Endothelial cell (in vitro differentiated cells): ENCODE data around the gene MLANA. TPM values are rescaled to one million over a fixed set of nuclear protein-coding genes. Genes with fewer than 3 reads are reported as not detected.

ENCODE experiments used
- DNase-seq: peaks from one replicate; pipeline ENCODE4 v3.0.0; 2021; ENCODE audit warnings: low spot score
- H3K27ac Mint-ChIP-seq: one replicate; pipeline ENCODE4 v1.8.0; 2021; ENCODE audit warnings: mixed read lengths, inconsistent platforms; ENCODE audit not compliant: unreplicated experiment
- H3K27me3 Mint-ChIP-seq: one replicate; pipeline ENCODE4 v1.8.0; 2021; ENCODE audit warnings: mild to moderate bottlenecking, moderate library complexity, mixed read lengths, inconsistent platforms; ENCODE audit not compliant: unreplicated experiment
- H3K36me3 Mint-ChIP-seq: one replicate; pipeline ENCODE4 v1.8.0; 2021; ENCODE audit warnings: mild to moderate bottlenecking, low read depth, mixed read lengths, inconsistent platforms; ENCODE audit not compliant: unreplicated experiment
- H3K4me1 Mint-ChIP-seq: one replicate; pipeline ENCODE4 v1.8.0; 2021; ENCODE audit warnings: mild to moderate bottlenecking, mixed read lengths, inconsistent platforms; ENCODE audit not compliant: unreplicated experiment
- H3K4me3 Mint-ChIP-seq: one replicate; pipeline ENCODE4 v1.8.0; 2021; ENCODE audit warnings: mild to moderate bottlenecking, mixed read lengths, inconsistent platforms; ENCODE audit not compliant: unreplicated experiment
- H3K9me3 Mint-ChIP-seq: one replicate; pipeline ENCODE4 v1.8.0; 2021; ENCODE audit warnings: mixed read lengths, inconsistent platforms; ENCODE audit not compliant: unreplicated experiment
- total RNA-seq: library from RNA; stranded (reverse); fragmentation: NEBNext Ultra II Directional; extraction: Animal tissue kit (Norgen Biotek cat#: 25700); gene quantifications from one replicate; pipeline ENCODE4 v1.2.1, GENCODE V29; 2021; ENCODE audit not compliant: unreplicated experiment
- TF ChIP-seq, protein P1 (sequence below): fragments of 200-600 bp; sonication (generic); IDR thresholded peaks from one replicate; pipeline ENCODE4 v1.5.0; 2021; ENCODE audit warnings: antibody characterized with exemption; ENCODE audit not compliant: unreplicated experiment

The MLANA gene
- total RNA-seq, 1 donor from 2014 or later = not detected

DNA sequence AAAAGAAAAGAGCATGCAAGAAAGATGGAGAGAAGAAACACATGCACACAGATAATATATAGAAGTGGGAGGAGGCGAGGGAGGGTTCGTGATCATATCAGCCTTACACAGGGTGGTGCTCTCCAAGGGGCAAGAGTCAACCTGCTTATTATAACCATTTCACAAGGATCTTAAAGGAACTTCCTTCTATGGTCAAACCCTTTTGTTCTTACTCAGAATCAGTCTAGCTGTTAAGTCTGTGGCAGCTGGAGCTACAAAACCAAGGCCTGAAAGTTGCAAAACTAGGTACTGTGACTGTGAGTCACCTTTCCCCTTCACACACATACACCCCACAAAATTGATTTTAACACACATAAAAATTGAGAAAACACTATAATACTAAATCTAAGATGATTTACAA, 39.2 kb upstream of the MLANA start:
- peaks cover 5% of the 10 kb centered on the region for H3K36me3 Mint-ChIP-seq
- no peak for DNase-seq
- no peaks in the 10 kb centered on the region for H3K9me3 Mint-ChIP-seq
- H3K4me3 Mint-ChIP-seq = no peak overlapping the region
- TF ChIP-seq, protein P1, sequence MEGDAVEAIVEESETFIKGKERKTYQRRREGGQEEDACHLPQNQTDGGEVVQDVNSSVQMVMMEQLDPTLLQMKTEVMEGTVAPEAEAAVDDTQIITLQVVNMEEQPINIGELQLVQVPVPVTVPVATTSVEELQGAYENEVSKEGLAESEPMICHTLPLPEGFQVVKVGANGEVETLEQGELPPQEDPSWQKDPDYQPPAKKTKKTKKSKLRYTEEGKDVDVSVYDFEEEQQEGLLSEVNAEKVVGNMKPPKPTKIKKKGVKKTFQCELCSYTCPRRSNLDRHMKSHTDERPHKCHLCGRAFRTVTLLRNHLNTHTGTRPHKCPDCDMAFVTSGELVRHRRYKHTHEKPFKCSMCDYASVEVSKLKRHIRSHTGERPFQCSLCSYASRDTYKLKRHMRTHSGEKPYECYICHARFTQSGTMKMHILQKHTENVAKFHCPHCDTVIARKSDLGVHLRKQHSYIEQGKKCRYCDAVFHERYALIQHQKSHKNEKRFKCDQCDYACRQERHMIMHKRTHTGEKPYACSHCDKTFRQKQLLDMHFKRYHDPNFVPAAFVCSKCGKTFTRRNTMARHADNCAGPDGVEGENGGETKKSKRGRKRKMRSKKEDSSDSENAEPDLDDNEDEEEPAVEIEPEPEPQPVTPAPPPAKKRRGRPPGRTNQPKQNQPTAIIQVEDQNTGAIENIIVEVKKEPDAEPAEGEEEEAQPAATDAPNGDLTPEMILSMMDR = no peak
- peaks cover 2% of the 10 kb centered on the region for H3K27me3 Mint-ChIP-seq
- H3K27ac Mint-ChIP-seq = no peak overlapping the region
- peaks cover 25% of the 10 kb centered on the region for H3K4me1 Mint-ChIP-seq

DNA sequence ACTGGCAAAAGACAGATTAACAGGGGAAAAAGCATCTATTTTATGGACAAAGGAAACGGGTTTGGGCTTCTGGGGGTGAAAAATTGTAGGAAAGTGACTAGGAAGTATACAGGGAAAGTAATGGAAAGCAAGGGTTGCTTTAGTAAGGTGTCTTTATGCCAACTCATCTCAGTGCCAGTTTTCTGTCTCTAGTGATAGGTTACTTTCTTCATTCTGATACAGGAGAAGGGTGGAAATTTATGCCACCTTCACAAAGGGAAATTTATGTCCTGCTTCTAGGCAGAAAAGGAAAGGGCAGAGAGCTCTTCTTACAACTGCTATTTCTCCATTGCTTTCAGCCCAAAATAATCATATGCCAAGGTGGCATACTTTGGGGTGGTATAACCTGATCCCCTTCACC, 37.7 kb upstream of the MLANA start:
- DNase-seq = no peak
- H3K4me1 Mint-ChIP-seq = peaks cover 23% of the 10 kb centered on the region
- H3K36me3 Mint-ChIP-seq = peaks cover 5% of the 10 kb centered on the region
- no peak overlapping the region for H3K27ac Mint-ChIP-seq
- no peak overlapping the region for H3K4me3 Mint-ChIP-seq
- H3K9me3 Mint-ChIP-seq = no peaks in the 10 kb centered on the region
- H3K27me3 Mint-ChIP-seq = peaks cover 2% of the 10 kb centered on the region
- TF ChIP-seq, protein P1 = no peak

- Mint-ChIP-seq H3K27ac (no peak overlapping the region), H3K27me3 (peaks cover 2% of the 10 kb centered on the region), H3K4me3 (no peak overlapping the region), H3K36me3 (peaks cover 5% of the 10 kb centered on the region), H3K9me3 (no peaks in the 10 kb centered on the region), H3K4me1 (peaks cover 23% of the 10 kb centered on the region)
- TF ChIP-seq, protein P1 = no peak
- no peak for DNase-seq
Observed at GRCh38 chr9:5853617-5854016, 37.1 kb upstream of the MLANA start.

- H3K36me3 Mint-ChIP-seq = peaks cover 5% of the 10 kb centered on the region
- no peak overlapping the region for H3K27ac Mint-ChIP-seq
- no peaks in the 10 kb centered on the region for H3K9me3 Mint-ChIP-seq
Observed at GRCh38 chr9:5854063-5854790, 36.5 kb upstream of the MLANA start.

GRCh38 chr9:5857928-5858327, 32.8 kb upstream of the MLANA start:
- no peaks in the 10 kb centered on the region for H3K9me3 Mint-ChIP-seq
- TF ChIP-seq, protein P1 = no peak
- no peak overlapping the region for H3K4me3 Mint-ChIP-seq
- H3K4me1 Mint-ChIP-seq = peaks cover 10% of the 10 kb centered on the region
- no peak overlapping the region for H3K27ac Mint-ChIP-seq
- no peaks in the 10 kb centered on the region for H3K27me3 Mint-ChIP-seq
- peaks cover 5% of the 10 kb centered on the region for H3K36me3 Mint-ChIP-seq
- no peak for DNase-seq

More at GRCh38 chr9:5854063-5854790, 36.5 kb upstream of the MLANA start:
- no peak for DNase-seq
- TF ChIP-seq, protein P1 = no peak
- no peak overlapping the region for H3K4me3 Mint-ChIP-seq
- peaks cover 2% of the 10 kb centered on the region for H3K27me3 Mint-ChIP-seq
- H3K4me1 Mint-ChIP-seq = peaks cover 23% of the 10 kb centered on the region
